Activated T-cell treated with anti-CD3 and anti-CD28 coated beads, Interleukin-2, amount 50 U/mL, for 1 hour (primary cell): ENCODE results near the gene NEK7.
"Not testable (repeated sequence)": the region's sequence is repeated elsewhere in the genome, so short reads cannot be mapped to it uniquely, and the experiment has no call there.

Experiments used
- DNase-seq: peaks from one replicate; pipeline ENCODE4 v3.0.0-alpha.2; 2020

Gene NEK7

DNA sequence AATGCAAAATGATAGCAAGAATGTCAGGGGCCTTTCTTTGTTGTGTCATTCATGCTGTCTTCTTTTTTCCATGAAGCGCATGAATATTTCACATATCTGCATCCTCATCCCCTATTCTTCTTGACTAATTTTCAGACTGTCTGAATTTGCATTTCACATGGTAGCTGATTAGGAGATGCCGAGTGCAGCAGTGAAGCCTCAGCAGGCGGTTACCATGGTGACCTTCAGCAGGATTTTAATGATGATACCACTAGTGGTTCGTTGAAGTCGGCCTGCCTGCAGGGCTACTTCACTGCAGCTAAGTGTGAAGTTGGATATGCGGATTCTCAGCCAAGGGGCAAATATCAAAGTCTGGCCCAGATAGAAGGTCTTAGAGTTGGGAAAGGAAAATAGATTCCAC lies 141.8 kb downstream of the NEK7 start:
- DNase-seq, result no peak

DNA sequence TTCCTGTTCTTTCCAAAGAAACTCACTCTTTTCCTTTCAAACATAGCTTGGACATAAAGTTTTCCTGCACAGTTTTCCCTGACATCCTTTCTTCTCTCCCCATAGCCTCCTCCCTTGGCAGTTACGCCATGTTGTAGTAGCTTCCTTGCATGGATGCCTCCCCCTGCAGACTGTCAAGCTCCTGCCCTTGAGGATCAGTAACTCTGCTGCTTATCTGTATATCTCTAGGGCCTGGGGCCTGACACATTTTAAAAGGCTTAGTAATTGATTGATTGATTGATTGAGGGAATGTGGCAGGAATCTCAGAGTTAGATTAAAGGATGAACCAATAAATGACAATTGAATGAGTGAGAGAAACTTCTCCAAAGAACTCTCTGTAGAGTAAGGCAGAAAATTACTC lies 143.7 kb downstream of the NEK7 start:
- DNase-seq, result no peak

DNA sequence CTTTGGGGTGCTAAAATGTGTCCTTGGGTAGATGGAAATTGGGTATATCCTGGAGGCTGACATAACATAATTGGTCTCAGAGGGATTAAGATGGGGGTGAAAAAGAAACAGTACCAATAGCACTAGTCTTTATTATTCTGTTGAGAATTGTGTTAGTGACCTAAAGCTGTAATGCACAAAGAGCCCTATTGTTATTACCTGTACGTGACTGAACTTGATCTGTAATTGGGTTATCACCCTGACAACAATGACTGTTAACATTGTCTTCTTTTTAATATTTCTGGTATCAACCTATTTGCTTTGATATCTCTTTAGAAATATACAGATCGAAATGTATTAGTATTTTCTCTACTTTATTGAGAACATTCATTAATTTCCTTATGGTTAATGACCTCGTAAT lies 147.6 kb downstream of the NEK7 start:
- DNase-seq, result no peak

DNA sequence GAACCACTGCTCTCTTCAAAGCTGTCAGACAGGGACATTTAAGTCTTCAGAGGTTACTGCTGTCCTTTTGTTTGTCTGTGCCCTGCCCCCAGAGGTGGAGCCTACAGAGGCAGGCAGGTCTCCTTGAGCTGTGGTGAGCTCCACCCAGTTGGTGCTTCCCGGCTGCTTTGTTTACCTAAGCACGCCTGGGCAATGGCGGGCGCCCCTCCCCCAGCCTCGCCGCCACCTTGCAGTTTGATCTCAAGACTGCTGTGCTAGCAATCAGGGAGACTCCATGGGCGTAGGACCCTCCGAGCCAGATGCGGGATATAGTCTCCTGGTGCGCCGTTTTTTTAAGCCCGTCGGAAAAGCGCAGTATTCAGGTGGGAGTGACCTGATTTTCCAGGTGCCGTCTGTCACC lies 158.0 kb downstream of the NEK7 start:
- DNase-seq, result not testable (repeated sequence)

DNA sequence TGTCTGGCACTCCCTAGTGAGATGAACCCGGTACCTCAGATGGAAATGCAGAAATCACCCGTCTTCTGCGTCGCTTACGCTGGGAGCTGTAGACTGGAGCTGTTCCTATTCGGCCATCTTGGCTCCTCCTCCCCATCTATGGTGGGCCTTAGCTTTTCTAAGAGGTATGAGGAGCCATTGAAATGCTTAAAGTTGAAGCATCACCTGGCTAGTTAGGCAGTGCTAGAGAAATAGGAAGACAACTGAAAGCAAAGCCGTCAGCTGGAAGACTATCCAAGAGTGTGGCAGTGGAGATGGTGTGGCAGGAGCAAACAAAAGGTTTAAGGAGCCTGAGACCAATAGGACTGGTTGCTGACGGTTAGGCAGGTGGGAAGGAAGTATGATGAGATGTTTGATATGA lies 158.5 kb downstream of the NEK7 start:
- DNase-seq, result not testable (repeated sequence)

DNA sequence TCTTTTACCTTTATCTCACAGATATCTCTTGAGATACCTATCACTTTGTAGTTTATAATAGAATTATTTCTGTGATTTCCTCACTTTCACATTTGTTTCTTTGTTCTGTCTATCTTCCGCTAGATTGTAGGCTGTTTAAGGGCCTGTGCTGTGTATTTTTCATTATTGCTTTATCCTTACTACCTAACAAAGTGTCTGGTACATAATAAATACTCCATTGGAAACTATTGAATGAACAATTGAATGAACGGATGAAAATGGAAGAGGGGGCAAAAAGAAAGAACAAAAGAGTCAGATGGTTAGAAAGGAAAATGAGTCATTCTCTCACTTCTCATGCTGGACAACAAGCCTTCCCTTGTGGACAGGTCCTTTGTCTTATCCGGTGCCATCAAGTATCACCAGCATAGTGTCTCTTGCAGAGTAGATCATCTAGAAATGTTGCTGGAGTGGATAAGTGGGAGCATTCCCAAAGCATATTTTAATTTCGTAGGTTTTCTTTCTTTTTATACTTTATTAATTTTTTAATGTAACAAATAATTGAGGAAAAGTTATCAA lies 159.8 kb downstream of the NEK7 start:
- DNase-seq, result no peak

DNA sequence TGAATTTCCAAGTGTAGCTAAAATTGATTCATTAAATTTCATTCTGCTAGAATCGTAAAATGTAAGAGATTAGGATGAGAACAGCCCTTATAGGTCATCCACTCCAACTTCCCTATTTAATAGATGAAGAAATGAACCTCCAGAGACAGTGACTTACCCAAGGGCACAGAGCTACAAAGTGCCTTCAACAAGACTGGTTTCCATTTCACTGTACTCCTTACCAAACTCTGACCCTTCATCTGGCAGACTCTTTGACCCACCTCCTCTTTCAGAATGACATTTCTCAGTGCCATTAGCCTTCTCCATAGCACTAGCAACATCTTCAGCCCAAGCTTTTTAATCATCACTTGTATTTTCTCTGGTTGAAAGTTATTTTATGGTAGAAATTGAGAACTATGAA lies 161.3 kb downstream of the NEK7 start:
- DNase-seq, result no peak

DNA sequence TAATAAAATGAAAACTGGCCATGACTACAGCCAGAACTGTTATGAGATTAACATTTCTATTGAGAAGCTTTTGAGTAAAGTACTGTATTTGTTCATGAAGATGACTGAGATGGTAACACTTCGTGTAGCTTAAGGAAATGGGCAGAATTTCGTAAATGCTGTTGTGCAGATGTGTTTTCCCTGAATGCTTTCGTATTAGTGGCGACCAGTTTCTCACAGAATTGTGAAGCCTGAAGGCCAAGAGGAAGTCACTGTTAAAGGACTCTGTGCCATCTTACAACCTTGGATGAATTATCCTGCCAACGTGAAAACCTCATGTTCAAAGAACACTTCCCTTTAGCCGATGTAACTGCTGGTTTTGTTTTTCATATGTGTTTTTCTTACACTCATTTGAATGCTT lies 164.0 kb downstream of the NEK7 start:
- DNase-seq, result no peak

DNA sequence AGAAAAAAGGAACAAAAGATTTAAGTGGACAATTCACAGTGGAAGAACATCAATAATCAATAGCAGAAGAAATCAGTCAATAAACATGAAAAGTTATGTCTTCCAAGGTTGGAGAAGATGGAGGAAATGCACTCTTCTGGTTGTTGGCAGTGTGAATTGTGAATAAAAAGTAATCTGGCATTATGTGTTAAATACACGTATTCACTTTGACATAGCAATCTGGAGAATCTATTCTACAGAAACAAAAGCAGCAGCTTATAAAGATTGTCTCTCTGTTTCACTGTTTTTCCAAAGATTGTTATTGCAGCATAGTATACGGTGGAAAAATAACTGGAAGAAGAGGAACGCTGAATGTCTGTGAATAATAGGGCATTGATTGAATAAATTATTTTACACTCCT lies 169.4 kb downstream of the NEK7 start:
- DNase-seq, result no peak

DNA sequence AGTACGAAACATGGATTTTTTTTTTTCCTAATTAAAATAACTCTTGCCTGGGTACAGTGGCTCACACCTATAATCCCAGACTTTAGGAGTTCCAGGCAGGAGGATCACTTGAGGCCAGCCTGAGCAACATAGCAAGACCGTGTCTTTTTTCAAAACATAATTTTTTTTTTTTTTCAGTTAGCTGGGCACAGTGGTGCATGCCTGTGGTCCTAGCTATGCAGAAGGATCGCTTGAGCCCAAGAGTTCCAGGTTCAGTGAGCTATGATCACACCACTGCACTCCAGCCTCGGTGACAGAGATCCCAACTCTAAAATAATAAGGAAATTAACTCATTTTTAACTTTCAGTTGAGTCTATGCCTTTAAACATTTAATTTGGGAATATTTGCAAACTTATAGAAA lies 170.1 kb downstream of the NEK7 start:
- no peak for DNase-seq

DNA sequence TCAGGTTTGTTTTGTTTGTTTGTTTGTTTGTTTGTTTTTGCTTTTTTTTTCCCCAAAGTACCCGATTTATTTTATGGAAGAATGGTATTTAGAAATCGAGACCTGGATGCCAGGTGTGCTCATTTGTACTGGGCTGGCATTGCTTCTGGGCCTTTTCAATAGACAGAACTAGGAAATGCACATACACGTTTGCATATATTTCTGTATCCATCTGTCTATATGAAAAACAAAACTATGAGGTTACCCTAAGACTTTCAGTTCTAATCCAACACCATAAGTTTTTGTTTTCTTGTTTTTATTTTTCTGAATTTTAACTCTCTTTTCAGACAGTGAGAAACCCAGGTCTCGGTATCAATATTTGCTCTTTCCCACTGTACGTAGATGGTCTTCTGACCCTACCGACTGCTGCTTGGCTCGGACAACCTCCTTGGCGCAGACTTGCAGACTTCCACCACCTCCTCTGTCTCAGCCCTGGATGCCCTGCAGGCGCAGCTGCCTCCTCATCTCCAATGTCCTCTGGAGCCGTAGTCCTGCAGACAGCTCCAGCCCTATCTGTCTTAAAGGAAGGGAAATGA lies 171.7 kb downstream of the NEK7 start:
- DNase-seq, result no peak

DNA sequence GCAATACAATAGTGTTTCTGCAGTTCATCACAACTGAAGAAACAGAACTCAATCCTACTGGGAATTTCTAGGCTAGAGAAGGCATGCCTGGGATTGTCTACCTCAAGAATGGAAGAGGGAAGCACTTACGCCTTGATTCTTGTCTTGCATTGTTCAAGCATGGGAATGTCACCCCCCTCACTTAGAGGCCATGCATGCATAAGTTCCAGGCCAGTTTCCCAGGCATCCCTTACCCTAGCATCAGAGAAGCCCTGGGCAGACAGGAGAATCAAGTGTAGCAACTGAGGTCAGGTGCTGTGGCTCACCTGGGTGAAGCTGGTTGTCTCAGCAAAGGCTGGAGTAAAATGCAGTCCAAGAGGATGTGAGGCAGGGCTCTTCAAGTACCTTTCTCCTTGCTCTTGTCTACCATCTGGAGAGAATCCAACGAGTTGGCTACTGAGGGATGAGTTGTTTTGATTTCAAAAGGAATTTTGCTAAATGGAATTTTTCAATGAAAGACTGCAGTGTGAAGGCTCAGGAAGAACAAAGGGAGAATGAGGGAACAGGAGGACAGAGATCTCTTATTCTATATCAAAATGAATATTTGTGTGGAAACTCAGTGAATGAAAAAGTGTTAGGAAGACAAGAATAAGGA lies 174.3 kb downstream of the NEK7 start:
- DNase-seq, result no peak

DNA sequence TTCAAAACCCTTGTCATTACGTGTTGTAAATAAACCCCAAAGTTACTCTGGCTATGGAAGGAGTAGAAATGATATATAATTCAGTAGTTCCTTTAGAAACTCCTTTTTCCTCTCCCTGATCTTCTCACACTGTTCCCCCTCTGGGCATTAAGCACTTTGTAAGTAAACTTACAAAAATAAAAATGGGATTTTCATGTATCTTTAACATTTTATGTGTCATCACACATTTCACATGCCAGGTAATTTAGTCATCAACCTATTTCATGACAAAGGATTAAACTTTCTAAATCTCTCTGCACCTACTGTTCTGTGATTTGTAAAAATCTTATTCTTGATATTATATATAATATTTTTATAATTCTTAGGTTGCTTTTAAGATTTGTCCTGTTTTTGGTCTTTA lies 176.9 kb downstream of the NEK7 start:
- no peak for DNase-seq

DNA sequence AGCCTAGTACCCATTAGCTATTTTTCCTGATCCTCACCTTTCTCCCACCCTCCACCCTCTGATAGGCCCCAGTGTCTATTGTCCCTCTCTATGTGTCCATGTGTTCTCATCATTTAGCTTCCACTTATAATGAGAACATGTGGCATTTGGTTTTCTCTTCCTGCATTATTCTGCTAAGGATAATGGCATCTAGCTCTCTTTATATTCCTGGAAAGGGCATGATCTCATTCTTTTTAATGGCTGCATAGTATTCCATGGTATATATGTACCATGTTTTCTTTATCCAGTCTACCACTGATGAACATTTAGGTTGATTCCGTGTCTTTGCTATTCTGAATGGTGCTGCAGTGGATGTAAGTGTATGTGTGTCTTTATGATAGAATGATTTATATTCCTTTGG lies 178.9 kb downstream of the NEK7 start:
- DNase-seq, result no peak

DNA sequence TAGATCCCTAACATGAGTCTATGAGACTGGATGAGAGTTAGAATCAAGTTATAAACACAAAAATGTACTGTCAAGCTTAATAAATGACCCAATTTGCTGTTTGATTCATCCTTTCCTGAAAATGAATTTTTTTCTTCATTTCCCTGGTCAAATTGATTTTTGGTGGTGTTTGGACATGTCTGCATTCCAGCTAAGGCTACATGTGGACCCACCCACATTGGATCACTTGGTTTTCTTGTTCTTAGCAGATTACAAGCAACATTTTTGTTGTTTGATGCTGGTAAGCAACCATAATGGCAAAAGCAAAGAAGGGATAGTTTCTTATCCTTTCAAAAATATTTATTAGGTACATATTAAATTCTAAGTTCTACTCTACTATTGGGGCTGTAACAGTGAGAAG lies 181.1 kb downstream of the NEK7 start:
- no peak for DNase-seq

DNA sequence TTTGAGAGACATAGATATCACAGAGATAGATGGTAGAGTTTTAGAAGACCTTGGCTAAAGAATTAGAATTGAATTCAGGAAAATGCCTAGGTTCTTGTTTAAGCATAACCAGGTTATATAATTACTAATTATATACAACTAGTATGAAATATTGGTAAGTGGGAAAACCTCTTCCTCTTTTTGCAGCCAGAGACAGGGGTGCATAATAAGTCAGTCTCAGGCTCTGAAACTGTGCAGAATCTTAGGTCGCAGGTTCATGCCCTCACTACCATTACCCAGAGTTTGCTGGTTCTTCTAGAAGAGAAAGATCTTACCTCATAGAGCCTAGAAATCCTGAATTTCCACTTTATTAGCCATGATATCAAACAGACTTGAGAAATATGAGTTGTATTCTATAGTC lies 183.3 kb downstream of the NEK7 start:
- DNase-seq, result no peak

DNA sequence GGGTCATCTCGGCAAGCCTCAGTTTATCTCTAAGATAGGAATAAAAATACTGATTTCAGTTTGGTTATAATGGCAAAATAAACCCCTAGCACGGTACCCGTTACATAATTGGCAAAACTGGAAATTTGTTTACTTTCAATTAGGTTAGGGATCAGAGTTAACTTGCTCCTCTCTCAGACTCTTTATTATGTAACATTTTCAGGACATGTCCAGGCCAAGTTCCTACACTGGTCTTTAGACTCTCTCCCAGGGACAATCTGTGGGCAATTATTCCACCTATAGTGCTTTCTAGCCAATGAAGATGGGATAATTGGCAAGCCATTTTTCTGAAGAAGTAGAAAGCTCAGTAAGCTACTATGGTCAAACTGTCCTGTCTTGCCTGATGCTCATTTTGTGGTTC lies 189.4 kb downstream of the NEK7 start:
- no peak for DNase-seq

DNA sequence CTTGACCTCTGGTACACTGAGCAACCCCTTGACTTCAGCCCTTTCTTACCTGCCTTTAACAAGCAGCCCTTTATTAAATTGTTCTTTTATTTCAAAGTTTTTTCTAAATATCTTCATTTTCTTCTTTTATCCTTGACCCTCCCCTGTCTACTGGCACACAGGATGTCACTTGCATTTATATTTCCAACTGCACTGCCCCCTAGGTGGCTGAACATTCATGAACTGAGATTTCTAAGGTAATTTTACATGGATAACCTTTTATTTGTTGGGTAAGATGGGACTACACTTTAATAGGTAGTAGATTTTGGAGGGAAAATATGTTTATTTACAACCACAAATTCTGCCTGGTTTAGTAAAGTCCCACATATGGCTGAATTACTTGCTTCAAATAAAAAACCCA lies 193.7 kb downstream of the NEK7 start:
- no peak for DNase-seq

DNA sequence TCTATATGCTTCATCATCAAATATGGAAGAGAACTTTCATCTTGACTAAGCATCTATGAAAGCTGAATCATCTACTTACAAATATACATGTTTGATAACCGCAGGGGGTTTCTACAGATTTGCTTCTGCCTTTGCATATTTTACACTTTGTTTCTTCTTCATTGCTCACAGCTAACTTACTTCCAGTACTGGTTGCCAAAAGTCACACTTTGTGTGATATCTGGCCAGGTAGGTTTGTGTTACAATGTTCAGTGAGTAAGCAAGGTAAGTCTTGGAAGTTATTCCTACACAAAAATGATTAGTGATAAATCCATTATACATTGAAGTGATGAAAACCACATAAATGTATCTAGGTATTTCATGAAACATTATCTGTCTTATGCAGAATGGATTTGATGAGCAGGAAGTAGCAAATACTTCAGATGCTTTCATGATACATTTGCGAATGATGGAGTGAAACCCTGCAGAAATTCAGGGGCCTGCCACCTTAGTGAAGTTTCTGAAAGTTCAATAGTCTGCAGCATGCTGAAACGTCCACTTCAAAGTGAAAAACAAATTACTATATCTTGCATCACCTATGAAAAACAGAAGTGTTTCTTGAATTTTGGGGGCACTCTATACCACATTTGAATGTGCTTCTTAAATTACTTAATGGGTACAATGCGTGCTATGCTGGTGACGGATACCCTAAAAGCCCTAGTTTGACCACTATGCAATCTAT lies 196.3 kb downstream of the NEK7 start:
- no peak for DNase-seq

DNA sequence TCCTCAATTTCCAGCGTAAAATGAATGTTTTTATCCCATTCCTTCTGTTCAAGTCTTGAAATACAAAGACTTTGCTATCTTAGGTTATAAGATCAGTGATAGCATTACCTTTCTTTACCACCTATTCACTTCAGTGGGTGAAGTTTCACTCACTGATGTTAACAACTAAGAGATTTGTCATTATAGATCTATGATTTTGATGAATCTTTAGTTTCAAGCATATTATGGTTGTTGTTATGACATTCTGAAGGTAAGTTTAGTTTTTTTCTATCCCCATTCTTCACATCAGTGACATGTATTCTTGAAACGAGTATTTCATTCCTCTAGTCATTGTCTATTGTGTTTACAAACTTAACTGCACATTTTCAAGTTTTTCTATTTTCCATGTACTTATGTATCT lies 201.1 kb downstream of the NEK7 start:
- DNase-seq, result no peak

DNA sequence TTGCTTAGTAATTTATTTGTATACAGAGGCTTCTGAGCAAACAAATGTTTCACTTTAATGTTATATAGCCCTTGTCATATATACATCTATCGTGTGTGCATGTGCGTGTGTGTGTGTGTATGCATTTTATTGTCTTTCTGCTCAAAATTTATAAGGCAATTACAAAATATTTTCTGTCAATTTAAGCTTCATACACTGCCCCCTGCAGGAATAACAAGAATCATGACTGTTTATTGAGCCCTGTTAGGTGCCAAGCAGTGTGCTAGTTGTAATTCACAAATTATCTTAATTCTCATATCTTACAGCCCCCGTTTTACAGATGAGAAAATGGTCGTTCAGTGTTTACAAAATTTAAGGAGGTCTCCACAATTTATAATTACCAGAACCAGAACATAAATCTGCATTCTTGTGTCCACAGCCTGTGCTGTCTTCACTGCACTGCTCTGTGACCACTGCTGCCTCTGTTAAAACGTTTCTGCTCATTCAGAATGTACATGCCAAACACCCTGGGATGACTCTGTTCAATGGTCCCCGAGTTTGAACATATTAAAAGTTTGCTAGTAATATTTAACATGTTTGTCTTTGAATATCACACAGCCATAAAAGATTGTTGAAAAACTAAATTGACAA lies 202.3 kb downstream of the NEK7 start:
- no peak for DNase-seq

DNA sequence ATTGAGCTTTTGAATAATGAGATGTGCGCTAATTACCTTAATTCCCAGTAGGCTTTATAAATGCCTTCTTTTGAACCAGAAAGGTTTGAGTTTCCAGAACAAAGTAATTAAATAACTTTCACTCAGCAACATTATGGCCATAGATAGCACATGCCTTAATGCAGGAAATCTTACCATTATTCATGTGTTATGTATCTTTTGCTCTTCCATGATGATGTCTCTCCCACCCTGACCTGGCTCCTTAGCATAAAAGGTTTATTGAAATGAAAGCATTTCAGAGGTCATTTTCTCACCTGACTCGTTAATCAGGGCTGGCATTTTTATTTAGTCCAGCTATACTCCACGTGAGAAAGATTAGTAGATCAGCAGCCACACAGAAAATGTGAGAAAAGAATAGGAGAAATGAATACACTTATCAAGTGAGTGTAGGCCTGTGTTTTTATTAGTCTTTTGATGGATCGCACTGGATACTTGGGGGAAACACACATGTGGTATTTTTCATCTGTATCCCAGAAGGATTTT lies 203.5 kb downstream of the NEK7 start:
- DNase-seq, result no peak

DNA sequence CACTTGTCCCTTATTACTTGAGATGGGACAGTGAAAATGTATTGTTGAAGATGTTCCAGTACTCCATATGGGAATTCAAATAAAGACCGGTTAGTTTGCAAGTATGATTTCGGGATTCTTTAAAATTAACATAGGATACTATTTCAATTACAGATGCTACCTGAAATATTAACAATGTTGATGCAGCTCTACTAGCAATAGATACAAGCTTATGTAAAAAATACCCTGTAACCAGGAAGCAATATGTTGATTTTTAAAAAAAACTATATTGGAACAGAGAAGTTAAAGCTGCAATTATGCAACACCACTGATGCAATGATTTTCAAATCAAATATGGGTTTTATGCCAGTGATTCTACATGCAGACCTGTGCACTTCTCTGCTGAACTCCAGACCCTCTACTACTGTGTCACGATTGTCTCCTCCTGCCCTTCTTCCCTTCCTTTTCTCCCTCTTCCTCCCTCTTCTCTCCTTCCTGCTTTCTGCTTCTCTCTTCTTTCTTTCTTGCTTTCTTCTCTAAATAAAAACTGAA lies 204.5 kb downstream of the NEK7 start:
- DNase-seq, result no peak
